ENCODE measurements around the gene ZNF197.

DNA sequence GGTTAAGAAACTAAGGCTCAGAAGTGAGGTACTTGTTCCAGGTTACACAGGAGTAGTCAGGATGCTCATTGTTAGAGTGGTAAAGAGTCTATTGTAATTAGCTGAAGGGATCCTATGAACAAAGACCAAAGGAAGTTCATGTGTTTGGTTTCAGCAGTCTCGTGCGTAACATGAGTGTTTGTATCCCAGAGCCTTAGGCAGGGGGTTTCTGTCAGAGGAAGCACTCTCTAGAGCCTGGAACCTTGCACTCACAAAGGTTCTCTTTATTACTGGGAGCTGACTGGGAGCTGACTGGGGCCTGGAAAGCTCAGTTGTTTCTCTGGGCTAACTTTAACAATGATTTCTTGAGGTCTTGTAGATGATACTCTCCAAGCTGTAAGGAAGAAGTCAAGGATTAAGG lies 3.9 kb downstream of the ZNF197 start:
- TF ChIP-seq, protein P1, sequence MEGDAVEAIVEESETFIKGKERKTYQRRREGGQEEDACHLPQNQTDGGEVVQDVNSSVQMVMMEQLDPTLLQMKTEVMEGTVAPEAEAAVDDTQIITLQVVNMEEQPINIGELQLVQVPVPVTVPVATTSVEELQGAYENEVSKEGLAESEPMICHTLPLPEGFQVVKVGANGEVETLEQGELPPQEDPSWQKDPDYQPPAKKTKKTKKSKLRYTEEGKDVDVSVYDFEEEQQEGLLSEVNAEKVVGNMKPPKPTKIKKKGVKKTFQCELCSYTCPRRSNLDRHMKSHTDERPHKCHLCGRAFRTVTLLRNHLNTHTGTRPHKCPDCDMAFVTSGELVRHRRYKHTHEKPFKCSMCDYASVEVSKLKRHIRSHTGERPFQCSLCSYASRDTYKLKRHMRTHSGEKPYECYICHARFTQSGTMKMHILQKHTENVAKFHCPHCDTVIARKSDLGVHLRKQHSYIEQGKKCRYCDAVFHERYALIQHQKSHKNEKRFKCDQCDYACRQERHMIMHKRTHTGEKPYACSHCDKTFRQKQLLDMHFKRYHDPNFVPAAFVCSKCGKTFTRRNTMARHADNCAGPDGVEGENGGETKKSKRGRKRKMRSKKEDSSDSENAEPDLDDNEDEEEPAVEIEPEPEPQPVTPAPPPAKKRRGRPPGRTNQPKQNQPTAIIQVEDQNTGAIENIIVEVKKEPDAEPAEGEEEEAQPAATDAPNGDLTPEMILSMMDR (conservative IDR thresholded peaks at IDR 0.05; ENCODE audit: low read length) = no peak
- no peak for TF ChIP-seq EZH2phosphoT487 (IDR thresholded peaks at IDR 0.05; ENCODE audit: borderline replicate concordance)

Data from Loucy (cell line).